Measurements from ENCODE around the gene ZC2HC1B. TPM values are rescaled to one million over a fixed set of nuclear protein-coding genes. Genes with fewer than 3 reads are reported as not detected.

Gene ZC2HC1B
- total RNA-seq: 0.46 TPM in 1 of 3 replicates, not detected in the others
- long read RNA-seq: 0 reads

GRCh38 chr6:143864234-143864633, at the start of gene ZC2HC1B:
TSS of gene ZC2HC1B (plus strand) at chr6:143864474. CDS start at chr6:143864540, 66 bp downstream.
- H3K27me3 Mint-ChIP-seq (ENCODE audit: low read depth): no peaks in the 10 kb centered on the region
- TF ChIP-seq CTCF (IDR thresholded peaks at IDR 0.05): no peak
- H3K27ac Mint-ChIP-seq (ENCODE audit: unreplicated experiment): no peak within 1 kb of the TSS
- peaks cover 34% of the 10 kb centered on the region for H3K36me3 Mint-ChIP-seq (ENCODE audit: low read depth)
- no peaks in the 10 kb centered on the region for H3K4me1 Mint-ChIP-seq (ENCODE audit: low read depth)
- peaks cover 13% of the 10 kb centered on the region for H3K9me3 Mint-ChIP-seq (ENCODE audit: low read depth)
- DNase-seq (ENCODE audit: low spot score): no peak
- H3K4me3 Mint-ChIP-seq (ENCODE audit: unreplicated experiment): no peak within 1 kb of the TSS

- H3K4me3 Mint-ChIP-seq (ENCODE audit: unreplicated experiment): no peak overlapping the region
- H3K27ac Mint-ChIP-seq (ENCODE audit: unreplicated experiment): no peak overlapping the region
- H3K36me3 Mint-ChIP-seq (ENCODE audit: low read depth): peaks cover 12% of the 10 kb centered on the region
- no peak for DNase-seq (ENCODE audit: low spot score)
- no peak for TF ChIP-seq CTCF (IDR thresholded peaks at IDR 0.05)
- no peaks in the 10 kb centered on the region for H3K27me3 Mint-ChIP-seq (ENCODE audit: low read depth)
- H3K9me3 Mint-ChIP-seq (ENCODE audit: low read depth): no peaks in the 10 kb centered on the region
- peaks cover 6% of the 10 kb centered on the region for H3K4me1 Mint-ChIP-seq (ENCODE audit: low read depth)
These were observed 46.7 kb upstream of the ZC2HC1B start for GRCh38 chr6:143817621-143818020.

- Mint-ChIP-seq H3K9me3 (ENCODE audit: low read depth) (no peaks in the 10 kb centered on the region), H3K4me1 (ENCODE audit: low read depth) (peaks cover 27% of the 10 kb centered on the region), H3K27me3 (ENCODE audit: low read depth) (no peaks in the 10 kb centered on the region), H3K4me3 (ENCODE audit: unreplicated experiment) (no peak overlapping the region), H3K27ac (ENCODE audit: unreplicated experiment) (no peak overlapping the region), H3K36me3 (ENCODE audit: low read depth) (peaks cover 17% of the 10 kb centered on the region)
- DNase-seq (ENCODE audit: low spot score): no peak
- no peak for TF ChIP-seq CTCF (IDR thresholded peaks at IDR 0.05)
These were observed 42.9 kb upstream of the ZC2HC1B start for GRCh38 chr6:143821359-143821758.

- Mint-ChIP-seq H3K27ac (ENCODE audit: unreplicated experiment) (peak overlapping the region; percentile 46), H3K36me3 (ENCODE audit: low read depth) (peaks cover 13% of the 10 kb centered on the region), H3K4me3 (ENCODE audit: unreplicated experiment) (no peak overlapping the region), H3K27me3 (ENCODE audit: low read depth) (no peaks in the 10 kb centered on the region), H3K9me3 (ENCODE audit: low read depth) (no peaks in the 10 kb centered on the region), H3K4me1 (ENCODE audit: low read depth) (peaks cover 27% of the 10 kb centered on the region)
- no peak for DNase-seq (ENCODE audit: low spot score)
- no peak for TF ChIP-seq CTCF (IDR thresholded peaks at IDR 0.05)
These were observed 41.7 kb upstream of the ZC2HC1B start for GRCh38 chr6:143822584-143823024.

GRCh38 chr6:143823548-143823947, 40.7 kb upstream of the ZC2HC1B start:
- no peaks in the 10 kb centered on the region for H3K27me3 Mint-ChIP-seq (ENCODE audit: low read depth)
- no peak for DNase-seq (ENCODE audit: low spot score)
- no peaks in the 10 kb centered on the region for H3K9me3 Mint-ChIP-seq (ENCODE audit: low read depth)
- no peak overlapping the region for H3K4me3 Mint-ChIP-seq (ENCODE audit: unreplicated experiment)
- TF ChIP-seq CTCF (IDR thresholded peaks at IDR 0.05): no peak
- peaks cover 12% of the 10 kb centered on the region for H3K36me3 Mint-ChIP-seq (ENCODE audit: low read depth)
- H3K27ac Mint-ChIP-seq (ENCODE audit: unreplicated experiment): peak overlapping the region; percentile 34
- peaks cover 27% of the 10 kb centered on the region for H3K4me1 Mint-ChIP-seq (ENCODE audit: low read depth)

Data from chondrocyte (in vitro differentiated cells).